Pancreas (tissue), 10 donors: ENCODE measurements around the gene NIPAL3. TPM values are rescaled to one million over a fixed set of nuclear protein-coding genes. Genes with fewer than 3 reads are reported as not detected.

ENCODE experiments used
- ATAC-seq, 4 donors: fragments of 200-7000 bp; cut with Tn5 transposase; one replicate each; pipeline versions ENCODE4 v1.8.0 to v1.9.1; 2020; ENCODE audit warnings: mild to moderate bottlenecking in 4 of 4, moderate library complexity in 4 of 4
- DNase-seq, 6 donors: peaks; one replicate each; pipeline ENCODE4 v3.0.0-alpha.2; 2020
- FAIRE-seq: peaks from 2 replicates; lab custom pipeline; 2012; peaks lifted over from hg19 to GRCh38; lab: Jason Lieb, UNC
- H3K27ac ChIP-seq, 4 donors: fragments of 200-600 bp; sonication (generic); 1 replicate in 3 of 4; 2 replicates in 1 of 4; pipeline versions ENCODE4 v1.5.0 to v1.8.0; 2020
- H3K27me3 ChIP-seq, 4 donors: fragments of 200-600 bp; one replicate each; pipeline ENCODE4 v1.8.0; 2021
- H3K36me3 ChIP-seq, 3 donors: fragments of 200-600 bp; sonication (generic) in 1 of 3; one replicate each; pipeline versions ENCODE4 v1.5.0 to v1.8.0; 2020 to 2021
- H3K4me1 ChIP-seq, 3 donors: fragments of 200-600 bp; one replicate each; pipeline ENCODE4 v1.8.0; 2021
- H3K4me3 ChIP-seq, 4 donors: fragments of 200-600 bp; sonication (generic) in 2 of 4; one replicate each; pipeline versions ENCODE4 v1.5.0 to v1.8.0; 2020 to 2021
- H3K9me3 ChIP-seq, 4 donors: fragments of 200-600 bp; one replicate each; pipeline ENCODE4 v1.8.0; 2021
- CTCF ChIP-seq, 4 donors: fragments of 200-600 bp; sonication (generic) in 3 of 4; IDR thresholded peaks; one replicate each; pipeline versions ENCODE4 v1.5.0 to v1.8.0; 2021; ENCODE audit warnings: antibody characterized with exemption in 4 of 4
- WGBS, 2 donors: extraction: QIAGEN DNeasy Blood & Tissue Kit; methylation state at CpG; one replicate each; pipeline ENCODE4 v1.1.7; 2013; 5-methylcytosine and 5-hydroxymethylcytosine counted together
- intact Hi-C, 3 donors: fragments of 100-400 bp; cut with DNase I; formaldehyde crosslinking; loops; one replicate each; pipeline versions ENCODE4 v1.11.1 to v1.14.2; 2022
- polyA plus RNA-seq, 2 donors: library from polyadenylated mRNA; stranded (reverse); fragments of 200-250 nt; gene quantifications; one replicate each; pipeline ENCODE4 v1.2.3, GENCODE V29; 2013
- total RNA-seq, 6 donors: library from RNA; stranded (reverse); fragmentation: NEBNext Ultra II Directional in 4 of 6; extraction: Animal tissue kit (Norgen Biotek cat#: 25700) in 4 of 6; gene quantifications; one replicate each; pipeline versions ENCODE4 v1.2.1 to v1.2.4, GENCODE V29; 2021 to 2023
- donor health status: healthy with polysubstance abuse.
- donor health status: DM: no; HTN: no; CAD: no; lungs with moderate emphysema.
- donor health status: DM: no; HTN: no; CAD: no.
- donor health status: control.
- donor health status: control.
- donor health status: Bipolar disorder and iron deficiency.
- donor health status: DM: yes; HTN: yes; CAD: no.
- donor health status: DM: no; HTN: no; CAD: no.
- donor health status: DM: no; HTN: no; CAD: no.
- donor health status: DM: yes; HTN: yes; CAD: no.

The NIPAL3 gene
- total and polyA plus RNA-seq, 8 donors = 7.2 to 25.4 (median 18.5) TPM

DNA sequence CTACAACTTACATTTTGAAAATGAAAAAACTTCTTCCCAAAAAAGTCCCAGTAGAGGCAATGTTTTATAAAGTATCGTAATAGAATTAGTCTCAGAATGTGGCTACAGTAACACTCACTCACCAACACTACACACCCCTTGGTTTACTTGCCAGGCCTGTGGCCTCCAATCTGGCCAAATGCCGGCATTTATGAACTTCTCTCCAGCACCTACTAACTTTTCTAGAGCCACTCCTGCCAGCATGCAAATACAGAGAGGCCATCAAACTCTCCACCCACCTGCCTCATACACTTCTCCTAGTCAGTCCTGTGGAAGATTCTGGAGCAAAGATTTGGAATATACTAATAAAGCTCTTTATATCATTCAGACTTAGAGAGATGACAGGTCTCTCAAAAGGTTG, 34.3 kb upstream of the NIPAL3 start:
- Histone ChIP-seq H3K4me3 (no peak overlapping the region), H3K4me1 (no peaks in the 10 kb centered on the region), H3K36me3 (peaks cover 0 to 14% (median 2%) of the 10 kb centered on the region in 3 donors), H3K27me3 (no peaks in the 10 kb centered on the region), H3K9me3 (no peaks in the 10 kb centered on the region), H3K27ac (no peak overlapping the region)
- FAIRE-seq (no peak), DNase-seq (no peak), ATAC-seq (no peak)
- intact Hi-C loops = loop anchor here in 2 of 3 donors (10.0 kb wide), 2 partner anchors 166 to 316 kb away; no protein-coding TSS in a partner anchor
- TF ChIP-seq CTCF (IDR thresholded peaks at IDR 0.05) = no peak
- 88 to 100% methylated on average over 2 of the region's 2 CpGs for WGBS, 2 donors

GRCh38 chr1:24382165-24382577, 33.4 kb upstream of the NIPAL3 start:
- no peaks in the 10 kb centered on the region for H3K27me3 ChIP-seq
- intact Hi-C loops = loop anchor here in 2 of 3 donors (10.0 kb wide), 2 partner anchors 167 to 317 kb away; no protein-coding TSS in a partner anchor
- no peak overlapping the region for H3K4me3 ChIP-seq
- 87 to 92% methylated on average over 8 of the region's 8 CpGs for WGBS, 2 donors
- FAIRE-seq = no peak
- no peak for TF ChIP-seq CTCF (IDR thresholded peaks at IDR 0.05)
- DNase-seq = no peak
- no peak overlapping the region for H3K27ac ChIP-seq
- no peak for ATAC-seq
- H3K9me3 ChIP-seq = no peaks in the 10 kb centered on the region
- H3K4me1 ChIP-seq = no peaks in the 10 kb centered on the region
- H3K36me3 ChIP-seq = peaks cover 0 to 14% (median 2%) of the 10 kb centered on the region in 3 donors

DNA sequence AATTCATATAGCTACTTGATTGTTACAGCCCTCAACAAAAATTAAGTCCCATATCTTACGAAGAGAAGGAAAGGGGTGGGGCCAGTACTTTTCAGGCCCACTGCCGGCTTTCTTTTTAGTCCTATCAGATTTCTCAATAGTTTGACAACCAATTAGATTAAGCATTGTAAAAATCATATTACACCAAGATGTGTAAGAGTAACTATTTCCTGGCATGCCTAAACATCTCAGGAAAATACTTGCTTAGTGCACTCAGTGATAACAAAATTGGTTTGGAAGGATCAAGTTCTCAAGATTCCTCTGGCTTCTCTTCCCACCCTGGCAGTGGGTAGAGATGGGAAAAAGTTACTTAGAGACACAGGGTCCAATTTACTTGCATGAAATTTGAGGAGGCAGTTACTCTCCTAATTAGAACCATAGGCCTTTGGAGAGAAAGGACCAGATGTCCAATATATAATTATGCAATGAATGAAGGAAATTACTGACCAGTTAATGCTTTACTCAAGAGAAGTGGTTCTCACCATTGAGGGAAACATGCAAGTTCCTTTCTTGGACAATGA, 32.1 kb upstream of the NIPAL3 start:
- WGBS, 2 donors = 70 to 81% methylated on average over 2 of the region's 2 CpGs
- no peak for ATAC-seq
- TF ChIP-seq CTCF (IDR thresholded peaks at IDR 0.05) = no peak
- H3K36me3 ChIP-seq = peaks cover 0 to 14% (median 2%) of the 10 kb centered on the region in 3 donors
- H3K4me1 ChIP-seq = no peaks in the 10 kb centered on the region
- no peaks in the 10 kb centered on the region for H3K27me3 ChIP-seq
- intact Hi-C loops = loop anchor here in 2 of 3 donors (10.0 kb wide), 2 partner anchors 169 to 319 kb away; no protein-coding TSS in a partner anchor
- no peak overlapping the region for H3K27ac ChIP-seq
- no peak for DNase-seq
- no peaks in the 10 kb centered on the region for H3K9me3 ChIP-seq
- no peak overlapping the region for H3K4me3 ChIP-seq
- FAIRE-seq = no peak

DNA sequence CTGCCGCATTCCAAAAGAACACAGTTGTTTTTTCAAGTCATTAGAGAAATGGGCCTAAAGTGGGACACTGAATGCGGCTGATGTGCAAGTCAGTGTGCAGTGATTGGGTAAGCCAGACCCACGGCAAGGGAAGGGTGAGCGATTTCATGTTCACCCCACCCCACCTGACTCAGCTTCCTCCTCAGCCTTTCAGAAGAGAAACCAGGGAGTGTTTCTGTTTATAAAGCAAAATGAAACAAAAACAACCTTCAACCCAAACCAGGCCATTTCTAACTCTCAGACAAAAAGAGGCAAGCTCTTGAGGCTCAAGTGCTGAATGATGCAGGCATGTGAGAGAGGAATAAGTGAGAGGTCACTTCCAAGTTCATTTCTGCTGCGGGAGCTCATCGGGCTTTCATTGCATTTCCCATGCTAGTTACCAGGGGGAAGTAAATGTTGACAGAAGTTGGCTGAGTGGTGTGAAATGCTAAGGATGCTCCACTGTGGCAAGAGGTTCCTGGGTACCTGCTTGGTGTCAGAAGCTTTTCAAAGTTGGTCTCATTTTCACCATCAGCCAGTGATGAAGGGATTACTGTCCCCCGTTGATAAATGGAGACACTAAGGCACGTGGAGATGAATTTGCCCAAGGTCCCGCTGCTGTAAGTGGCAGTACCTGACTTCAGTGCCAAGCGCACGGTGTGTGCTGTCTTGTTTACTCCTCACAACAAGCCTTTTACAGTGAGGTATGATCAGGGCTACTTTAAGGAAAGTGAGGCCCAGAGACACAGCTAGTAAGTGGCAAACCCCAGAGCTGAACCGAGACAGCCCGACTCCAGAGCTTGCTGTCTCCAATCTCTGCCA, 31.1 kb upstream of the NIPAL3 start:
- ATAC-seq = peak in 1 of 4 donors; percentile 65
- DNase-seq = no peak
- no peak for TF ChIP-seq CTCF (IDR thresholded peaks at IDR 0.05)
- no peak for FAIRE-seq
- H3K4me1 ChIP-seq = no peaks in the 10 kb centered on the region
- H3K9me3 ChIP-seq = no peaks in the 10 kb centered on the region
- no peak overlapping the region for H3K4me3 ChIP-seq
- peaks cover 0 to 5% (median 2%) of the 10 kb centered on the region in 3 donors for H3K36me3 ChIP-seq
- H3K27ac ChIP-seq = no peak overlapping the region
- WGBS, 2 donors = 87 to 90% methylated on average over 13 of the region's 13 CpGs
- no peaks in the 10 kb centered on the region for H3K27me3 ChIP-seq
- intact Hi-C loops = loop anchor here in 2 of 3 donors (10.0 kb wide), 2 partner anchors 170 to 320 kb away; no protein-coding TSS in a partner anchor
